Measurements from ENCODE around the gene NXNL2. TPM values are rescaled to one million over a fixed set of nuclear protein-coding genes. Genes with fewer than 3 reads are reported as not detected.

The NXNL2 gene
- total RNA-seq, 2 donors from 2014 or later, result 3.9 TPM; not detected in 1

GRCh38 chr9:88503845-88504764 is 30.9 kb upstream of the NXNL2 start:
- H3K4me1 ChIP-seq, result no peaks in the 10 kb centered on the region
- WGBS, 2 donors, result 90 to 91% methylated on average over 15 to 17 of the region's 17 CpGs
- no peak overlapping the region for H3K4me3 ChIP-seq
- H3K9me3 ChIP-seq, result no peaks in the 10 kb centered on the region
- H3K27ac ChIP-seq, result no peak overlapping the region
- TF ChIP-seq CTCF (IDR thresholded peaks at IDR 0.05), result no peak
- no peak for TF ChIP-seq POLR2A (IDR thresholded peaks at IDR 0.05)
- intact Hi-C loops (cut with DNase I), result no loop called here
- DNase-seq (no peak), ATAC-seq (no peak)
- H3K36me3 ChIP-seq (replicated peaks in 1 of 2; ENCODE audit: insufficient read depth in 1 of 2, low read depth in 2 of 2), result no peaks in the 10 kb centered on the region
- no peaks in the 10 kb centered on the region for H3K27me3 ChIP-seq

GRCh38 chr9:88508326-88508725 is 26.7 kb upstream of the NXNL2 start:
- Histone ChIP-seq H3K36me3 (replicated peaks in 1 of 2; ENCODE audit: insufficient read depth in 1 of 2, low read depth in 2 of 2) (no peaks in the 10 kb centered on the region), H3K4me1 (no peaks in the 10 kb centered on the region), H3K27me3 (no peaks in the 10 kb centered on the region), H3K9me3 (no peaks in the 10 kb centered on the region), H3K27ac (no peak overlapping the region), H3K4me3 (no peak overlapping the region)
- no peak for TF ChIP-seq CTCF (IDR thresholded peaks at IDR 0.05)
- TF ChIP-seq POLR2A (IDR thresholded peaks at IDR 0.05), result no peak
- 83 to 89% methylated on average over 2 of the region's 2 CpGs for WGBS, 2 donors
- DNase-seq (no peak), ATAC-seq (no peak)
- intact Hi-C loops (cut with DNase I), result no loop called here

GRCh38 chr9:88511906-88512305 is 23.1 kb upstream of the NXNL2 start:
- H3K27me3 ChIP-seq, result no peaks in the 10 kb centered on the region
- no peaks in the 10 kb centered on the region for H3K9me3 ChIP-seq
- ATAC-seq (no peak), DNase-seq (no peak)
- H3K4me3 ChIP-seq, result no peak overlapping the region
- H3K27ac ChIP-seq, result no peak overlapping the region
- no peaks in the 10 kb centered on the region for H3K36me3 ChIP-seq (replicated peaks in 1 of 2; ENCODE audit: insufficient read depth in 1 of 2, low read depth in 2 of 2)
- no peaks in the 10 kb centered on the region for H3K4me1 ChIP-seq
- TF ChIP-seq CTCF (IDR thresholded peaks at IDR 0.05), result no peak
- TF ChIP-seq POLR2A (IDR thresholded peaks at IDR 0.05), result no peak
- intact Hi-C loops (cut with DNase I), result no loop called here
- WGBS, 2 donors, result 60 to 77% methylated on average over 4 of the region's 4 CpGs

GRCh38 chr9:88514247-88514646 is 20.7 kb upstream of the NXNL2 start:
- DNase-seq, result no peak
- H3K36me3 ChIP-seq (replicated peaks in 1 of 2; ENCODE audit: insufficient read depth in 1 of 2, low read depth in 2 of 2), result no peaks in the 10 kb centered on the region
- no peak overlapping the region for H3K4me3 ChIP-seq
- intact Hi-C loops (cut with DNase I), result no loop called here
- 85 to 93% methylated on average over 6 of the region's 6 CpGs for WGBS, 2 donors
- H3K27ac ChIP-seq, result no peak overlapping the region
- no peak for ATAC-seq
- no peaks in the 10 kb centered on the region for H3K9me3 ChIP-seq
- H3K27me3 ChIP-seq, result no peaks in the 10 kb centered on the region
- H3K4me1 ChIP-seq, result no peaks in the 10 kb centered on the region
- no peak for TF ChIP-seq POLR2A (IDR thresholded peaks at IDR 0.05)
- no peak for TF ChIP-seq CTCF (IDR thresholded peaks at IDR 0.05)

- no peak for ATAC-seq
- intact Hi-C loops (cut with DNase I), result no loop called here
- Histone ChIP-seq H3K27ac (no peak overlapping the region), H3K4me1 (no peaks in the 10 kb centered on the region), H3K27me3 (no peaks in the 10 kb centered on the region), H3K4me3 (no peak overlapping the region), H3K36me3 (replicated peaks in 1 of 2; ENCODE audit: insufficient read depth in 1 of 2, low read depth in 2 of 2) (no peaks in the 10 kb centered on the region), H3K9me3 (no peaks in the 10 kb centered on the region)
- WGBS, 2 donors, result 44 to 68% methylated on average over 3 to 4 of the region's 4 CpGs
- DNase-seq, result no peak
- TF ChIP-seq POLR2A (IDR thresholded peaks at IDR 0.05), result no peak
- no peak for TF ChIP-seq CTCF (IDR thresholded peaks at IDR 0.05)
Observed at GRCh38 chr9:88521308-88521707, 13.7 kb upstream of the NXNL2 start.

Data from body of pancreas (tissue), 4 donors.